ENCODE results near the gene RALGAPA2. TPM values are rescaled to one million over a fixed set of nuclear protein-coding genes. Genes with fewer than 3 reads are reported as not detected.

Gene RALGAPA2
- total and polyA plus RNA-seq, 2 experiments from 2014 or later: 14.5 to 35.5 TPM

- TF ChIP-seq, protein P1, sequence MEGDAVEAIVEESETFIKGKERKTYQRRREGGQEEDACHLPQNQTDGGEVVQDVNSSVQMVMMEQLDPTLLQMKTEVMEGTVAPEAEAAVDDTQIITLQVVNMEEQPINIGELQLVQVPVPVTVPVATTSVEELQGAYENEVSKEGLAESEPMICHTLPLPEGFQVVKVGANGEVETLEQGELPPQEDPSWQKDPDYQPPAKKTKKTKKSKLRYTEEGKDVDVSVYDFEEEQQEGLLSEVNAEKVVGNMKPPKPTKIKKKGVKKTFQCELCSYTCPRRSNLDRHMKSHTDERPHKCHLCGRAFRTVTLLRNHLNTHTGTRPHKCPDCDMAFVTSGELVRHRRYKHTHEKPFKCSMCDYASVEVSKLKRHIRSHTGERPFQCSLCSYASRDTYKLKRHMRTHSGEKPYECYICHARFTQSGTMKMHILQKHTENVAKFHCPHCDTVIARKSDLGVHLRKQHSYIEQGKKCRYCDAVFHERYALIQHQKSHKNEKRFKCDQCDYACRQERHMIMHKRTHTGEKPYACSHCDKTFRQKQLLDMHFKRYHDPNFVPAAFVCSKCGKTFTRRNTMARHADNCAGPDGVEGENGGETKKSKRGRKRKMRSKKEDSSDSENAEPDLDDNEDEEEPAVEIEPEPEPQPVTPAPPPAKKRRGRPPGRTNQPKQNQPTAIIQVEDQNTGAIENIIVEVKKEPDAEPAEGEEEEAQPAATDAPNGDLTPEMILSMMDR (IDR thresholded peaks at IDR 0.05; ENCODE audit: low read depth, low read length): no peak
- Histone ChIP-seq H3K27me3 (no peaks in the 10 kb centered on the region), H3K27ac (no peak overlapping the region), H3K36me3 (peaks cover 5% of the 10 kb centered on the region), H3K4me1 (ENCODE audit: low read depth) (no peaks in the 10 kb centered on the region), H3K9me3 (ENCODE audit: low read depth) (no peaks in the 10 kb centered on the region), H3K4me3 (no peak overlapping the region)
- no peak for DNase-seq (ENCODE audit: low read depth in 1 of 2, low spot score in 1 of 2)
These were observed 87.5 kb downstream of the RALGAPA2 start for GRCh38 chr20:20624914-20625313.

GRCh38 chr20:20621195-20621594, 91.2 kb downstream of the RALGAPA2 start:
- H3K36me3 ChIP-seq: no peaks in the 10 kb centered on the region
- no peaks in the 10 kb centered on the region for H3K9me3 ChIP-seq (ENCODE audit: low read depth)
- TF ChIP-seq, protein P1 (IDR thresholded peaks at IDR 0.05; ENCODE audit: low read depth, low read length): no peak
- no peak for DNase-seq (ENCODE audit: low read depth in 1 of 2, low spot score in 1 of 2)
- no peak overlapping the region for H3K27ac ChIP-seq
- no peak overlapping the region for H3K4me3 ChIP-seq
- no peaks in the 10 kb centered on the region for H3K4me1 ChIP-seq (ENCODE audit: low read depth)
- no peaks in the 10 kb centered on the region for H3K27me3 ChIP-seq

GRCh38 chr20:20614391-20614790, 98.1 kb downstream of the RALGAPA2 start:
- TF ChIP-seq, protein P1 (IDR thresholded peaks at IDR 0.05; ENCODE audit: low read depth, low read length): no peak
- no peak for DNase-seq (ENCODE audit: low read depth in 1 of 2, low spot score in 1 of 2)

GRCh38 chr20:20612251-20612650, 100.2 kb downstream of the RALGAPA2 start:
- Histone ChIP-seq H3K4me1 (ENCODE audit: low read depth) (no peaks in the 10 kb centered on the region), H3K27me3 (no peaks in the 10 kb centered on the region), H3K36me3 (no peaks in the 10 kb centered on the region), H3K4me3 (no peak overlapping the region), H3K9me3 (ENCODE audit: low read depth) (no peaks in the 10 kb centered on the region), H3K27ac (no peak overlapping the region)
- DNase-seq (ENCODE audit: low read depth in 1 of 2, low spot score in 1 of 2): no peak
- TF ChIP-seq, protein P1 (IDR thresholded peaks at IDR 0.05; ENCODE audit: low read depth, low read length): no peak

More at GRCh38 chr20:20614391-20614790, 98.1 kb downstream of the RALGAPA2 start:
- Histone ChIP-seq H3K9me3 (ENCODE audit: low read depth) (no peaks in the 10 kb centered on the region), H3K36me3 (no peaks in the 10 kb centered on the region), H3K27ac (no peak overlapping the region), H3K4me1 (ENCODE audit: low read depth) (no peaks in the 10 kb centered on the region), H3K4me3 (no peak overlapping the region), H3K27me3 (no peaks in the 10 kb centered on the region)

GRCh38 chr20:20611167-20611566, 101.3 kb downstream of the RALGAPA2 start:
- H3K4me1 ChIP-seq (ENCODE audit: low read depth): no peaks in the 10 kb centered on the region
- no peak overlapping the region for H3K27ac ChIP-seq
- TF ChIP-seq, protein P1 (IDR thresholded peaks at IDR 0.05; ENCODE audit: low read depth, low read length): no peak
- DNase-seq (ENCODE audit: low read depth in 1 of 2, low spot score in 1 of 2): no peak
- H3K36me3 ChIP-seq: no peaks in the 10 kb centered on the region
- no peaks in the 10 kb centered on the region for H3K27me3 ChIP-seq
- H3K9me3 ChIP-seq (ENCODE audit: low read depth): no peaks in the 10 kb centered on the region
- no peak overlapping the region for H3K4me3 ChIP-seq

DNA sequence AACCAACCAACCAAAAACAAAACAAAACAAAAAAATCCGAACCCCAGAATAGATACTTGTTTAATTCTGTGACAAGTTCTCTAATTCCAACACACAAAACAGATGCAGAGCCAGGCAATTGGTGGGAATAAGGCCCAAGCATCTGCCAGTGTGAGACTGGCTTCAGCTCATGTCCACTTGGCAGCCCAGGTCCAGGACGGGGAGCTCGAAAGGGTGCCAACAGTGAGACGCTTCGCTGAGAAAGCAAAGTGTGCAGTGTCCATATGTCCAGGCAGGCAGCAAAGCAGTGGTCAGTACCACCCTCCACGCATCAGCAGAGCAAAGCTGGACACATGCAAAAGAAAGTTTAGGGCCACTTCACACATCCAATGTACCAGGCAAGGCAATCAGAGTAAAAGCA, 102.9 kb downstream of the RALGAPA2 start:
- no peak overlapping the region for H3K27ac ChIP-seq
- H3K4me3 ChIP-seq: no peak overlapping the region
- no peaks in the 10 kb centered on the region for H3K4me1 ChIP-seq (ENCODE audit: low read depth)
- no peaks in the 10 kb centered on the region for H3K27me3 ChIP-seq
- no peaks in the 10 kb centered on the region for H3K9me3 ChIP-seq (ENCODE audit: low read depth)
- TF ChIP-seq, protein P1 (IDR thresholded peaks at IDR 0.05; ENCODE audit: low read depth, low read length): no peak
- no peak for DNase-seq (ENCODE audit: low read depth in 1 of 2, low spot score in 1 of 2)
- H3K36me3 ChIP-seq: no peaks in the 10 kb centered on the region
